ENCODE results near the gene SARS1. TPM values are rescaled to one million over a fixed set of nuclear protein-coding genes. Genes with fewer than 3 reads are reported as not detected.

Gene SARS1
- total and polyA plus RNA-seq, 2 of the 8 experiments (the other 6 are each of a cell fraction or from before 2014, with no cell fraction given), result 83.1 to 146 TPM

DNA sequence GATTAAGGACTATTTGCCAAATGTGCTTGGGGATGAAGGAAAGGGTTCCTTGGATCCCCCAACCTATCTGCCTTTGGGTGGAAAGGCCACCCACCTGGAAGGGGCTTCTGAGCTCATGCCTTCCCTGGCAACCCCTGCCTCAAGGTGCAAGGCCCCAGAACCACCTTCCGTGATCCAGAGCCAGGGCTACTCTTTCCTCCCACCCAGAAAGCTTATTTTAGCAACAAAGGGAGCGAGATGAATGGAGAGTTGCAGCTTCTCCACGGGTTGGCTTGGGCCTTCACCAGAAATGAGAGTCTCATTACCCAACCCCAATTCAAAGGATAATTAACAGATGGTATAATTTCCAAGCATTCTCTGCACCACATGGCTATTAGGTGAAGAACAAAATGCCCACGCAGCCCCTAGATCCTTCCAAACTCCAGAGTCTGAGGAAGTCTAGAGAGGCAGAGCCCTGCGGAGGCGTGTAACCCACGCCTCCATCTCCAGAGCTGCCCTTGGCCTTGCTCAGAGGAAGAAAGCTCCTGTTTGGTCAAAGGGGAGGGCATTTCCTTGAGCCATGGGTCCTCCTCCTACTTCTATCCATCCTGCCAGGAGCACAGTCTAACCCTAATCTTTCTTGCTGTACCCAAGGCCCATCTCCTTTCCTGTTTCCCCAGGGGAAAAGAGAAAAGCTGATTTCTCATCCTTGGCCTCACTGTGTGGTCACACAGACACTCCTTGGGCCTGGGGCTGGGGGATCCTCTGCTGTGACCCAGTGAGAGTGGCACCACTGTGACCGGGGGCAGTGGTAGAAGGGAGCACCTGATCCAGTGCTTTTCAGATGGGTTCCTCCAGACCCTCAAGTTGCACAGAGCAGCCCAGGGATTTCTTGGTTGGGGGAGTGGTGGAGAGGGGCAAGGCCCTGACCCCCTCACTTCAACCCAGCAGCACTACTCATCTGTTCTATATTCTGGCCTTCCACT lies 34.0 kb downstream of the SARS1 start:
- Histone ChIP-seq H2BK5ac (ENCODE audit: low read depth, low read length) (no peak overlapping the region), H2BK120ac (replicated peaks; ENCODE audit: low read depth, low read length) (no peak overlapping the region), H2AK5ac (ENCODE audit: low read depth, low read length) (no peak overlapping the region), H3K27ac (ENCODE audit: low read depth, low read length) (no peak overlapping the region), H3K4me2 (ENCODE audit: insufficient read depth in 1 of 2, low read depth in 2 of 2, low read length in 2 of 2) (no peak overlapping the region), H4K91ac (replicated peaks; ENCODE audit: insufficient read length, low read length) (no peak overlapping the region), H4K5ac (ENCODE audit: insufficient read length, low read depth, low read length) (no peak overlapping the region), H2AFZ (ENCODE audit: low read length) (no peak overlapping the region), H3K23ac (ENCODE audit: insufficient read length) (no peak overlapping the region), H3K9ac (replicated peaks in 1 of 4; ENCODE audit: extremely low read depth in 1 of 4, low read depth in 3 of 4, low read length in 3 of 4) (no peak overlapping the region), H4K8ac (ENCODE audit: extremely low read depth, insufficient read depth, low read length) (no peak overlapping the region), H3K4ac (replicated peaks; ENCODE audit: insufficient read length, low read depth, low read length) (peak overlapping the region; percentile 16), H3K23me2 (ENCODE audit: low read depth, low read length) (peaks cover 3% of the 10 kb centered on the region; the same call in 1 of the 2 replicates), H4K20me1 (replicated peaks in 1 of 2; ENCODE audit: control insufficient read depth in 1 of 2, insufficient read depth in 2 of 2, low read length in 2 of 2) (peaks cover 3 to 7% of the 10 kb centered on the region in 2 experiments), H3K14ac (ENCODE audit: insufficient read length) (no peak overlapping the region), H3K18ac (ENCODE audit: extremely low read depth, low read length) (no peak overlapping the region), H3K9me3 (ENCODE audit: insufficient read depth in 2 of 2, low read depth in 1 of 2, low read length in 1 of 2) (no peaks in the 10 kb centered on the region; a peak in 2 of 4 replicates), H2BK12ac (ENCODE audit: low read depth, low read length) (peak overlapping the region; percentile 39; the same call in 1 of the 2 replicates), H2BK15ac (ENCODE audit: low read length) (peak overlapping the region; percentile 81), H3K4me3 (ENCODE audit: extremely low read depth in 1 of 4, insufficient read depth in 2 of 4, low read depth in 3 of 4, low read length in 4 of 4) (no peak overlapping the region), H3K79me1 (ENCODE audit: low read depth, low read length) (0 out of 2 replicates have a peak, but pooled peaks cover 4% of the 10 kb centered on the region), H2BK20ac (ENCODE audit: low read length) (peak overlapping the region; percentile 80; the same call in 1 of the 2 replicates), H3K56ac (replicated peaks; ENCODE audit: insufficient read length, low read depth, low read length) (no peak overlapping the region), H3K79me2 (ENCODE audit: control insufficient read depth in 1 of 2, insufficient read depth in 2 of 2, low read length in 2 of 2) (peaks cover 0 to 13% of the 10 kb centered on the region in 2 experiments; a peak in 1 of 4 replicates), H3K27me3 (replicated peaks in 1 of 4; ENCODE audit: control insufficient read depth in 3 of 4, extremely low read depth in 1 of 4, insufficient read depth in 3 of 4, low read length in 3 of 4) (peaks cover 0 to 22% (median 16%) of the 10 kb centered on the region in 4 experiments; a peak in 5 of 7 replicates), H3K4me1 (replicated peaks in 1 of 4; ENCODE audit: control insufficient read depth in 3 of 4, insufficient read depth in 4 of 4, low read length in 3 of 4) (peaks cover 0 to 13% (median 12%) of the 10 kb centered on the region in 4 experiments; a peak in 6 of 7 replicates), H3K36me3 (ENCODE audit: control insufficient read depth in 2 of 4, insufficient read depth in 4 of 4, low read length in 3 of 4) (peaks cover 0 to 8% (median 0%) of the 10 kb centered on the region in 4 experiments; a peak in 3 of 8 replicates)
- WGBS, 2 experiments (ENCODE audit: extremely low coverage in 1 of 2, insufficient coverage in 1 of 2, insufficient read length in 1 of 2, insufficient replicate concordance in 2 of 2, low coverage in 1 of 2, low lambda C conversion rate in 2 of 2, missing lambda C conversion rate in 1 of 2), result 88% methylated on average over 8 of the region's 8 CpGs; no CpG with 5 or more reads in 1 of the 2 experiments
- ChIA-PET CTCF (ENCODE audit: partially characterized antibody) (interaction anchor here (0.9 to 28.7 kb wide), 8 partner anchors 9 to 162 kb away, joined by 3 to 651 read pairs (median 4); partner anchors contain the start of genes SARS1 and SORT1), POLR2A (ENCODE audit: partially characterized antibody) (interaction anchor here (0.8 to 12.2 kb wide), 11 partner anchors 8 to 148 kb away, joined by 3 to 252 read pairs (median 4); no protein-coding TSS in a partner anchor)
- FAIRE-seq, result no peak
- no peak for DNase-seq (ENCODE audit: low read depth in 1 of 2, low spot score in 2 of 2)
- TF ChIP-seq, protein P1, sequence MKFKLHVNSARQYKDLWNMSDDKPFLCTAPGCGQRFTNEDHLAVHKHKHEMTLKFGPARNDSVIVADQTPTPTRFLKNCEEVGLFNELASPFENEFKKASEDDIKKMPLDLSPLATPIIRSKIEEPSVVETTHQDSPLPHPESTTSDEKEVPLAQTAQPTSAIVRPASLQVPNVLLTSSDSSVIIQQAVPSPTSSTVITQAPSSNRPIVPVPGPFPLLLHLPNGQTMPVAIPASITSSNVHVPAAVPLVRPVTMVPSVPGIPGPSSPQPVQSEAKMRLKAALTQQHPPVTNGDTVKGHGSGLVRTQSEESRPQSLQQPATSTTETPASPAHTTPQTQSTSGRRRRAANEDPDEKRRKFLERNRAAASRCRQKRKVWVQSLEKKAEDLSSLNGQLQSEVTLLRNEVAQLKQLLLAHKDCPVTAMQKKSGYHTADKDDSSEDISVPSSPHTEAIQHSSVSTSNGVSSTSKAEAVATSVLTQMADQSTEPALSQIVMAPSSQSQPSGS (IDR thresholded peaks at IDR 0.05; ENCODE audit: low read length), result no peak
- TF ChIP-seq JUND (IDR thresholded peaks at IDR 0.05; ENCODE audit: low read length) (no peak), SP1 (IDR thresholded peaks at IDR 0.05; ENCODE audit: low read depth, low read length) (no peak), BRCA1 (IDR thresholded peaks at IDR 0.05; ENCODE audit: low read depth, low read length) (no peak), E2F6 (IDR thresholded peaks at IDR 0.05) (no peak), RBBP5 (IDR thresholded peaks at IDR 0.05; ENCODE audit: borderline replicate concordance, low read depth, low read length) (no peak)
